Kidney (tissue), 14 donors: ENCODE results near the gene SMG7. TPM values are rescaled to one million over a fixed set of nuclear protein-coding genes. Genes with fewer than 3 reads are reported as not detected.

Experiments
- DNase-seq, 5 donors: peaks; one replicate each; pipeline ENCODE4 v3.0.0-alpha.2; 2013 to 2020
- FAIRE-seq: peaks from 2 replicates; lab custom pipeline; 2012; peaks lifted over from hg19 to GRCh38; lab: Jason Lieb, UNC
- H3K27ac ChIP-seq, 2 donors: one replicate each; pipeline ENCODE4 v1.7.0; 2013; ENCODE audit warnings: low read depth in 2 of 2, low read length in 2 of 2, inconsistent platforms in 1 of 2
- H3K27me3 ChIP-seq: one replicate; pipeline ENCODE4 v1.7.1; 2013; ENCODE audit warnings: low read length, inconsistent platforms; ENCODE audit not compliant: control insufficient read depth, insufficient read depth
- H3K36me3 ChIP-seq, 3 donors: one replicate each; pipeline versions ENCODE4 v1.7.0 to v1.7.1; 2013; ENCODE audit warnings: low read length in 3 of 3, control low read depth in 1 of 3, inconsistent platforms in 1 of 3; ENCODE audit not compliant: insufficient read depth in 3 of 3, control insufficient read depth in 2 of 3
- H3K4me1 ChIP-seq, 3 donors: one replicate each; pipeline versions ENCODE4 v1.7.0 to v1.7.1; 2013; ENCODE audit warnings: low read length in 3 of 3, inconsistent platforms in 1 of 3, low read depth in 1 of 3; ENCODE audit not compliant: control insufficient read depth in 2 of 3, insufficient read depth in 2 of 3
- H3K4me3 ChIP-seq, 3 donors: one replicate each; pipeline versions ENCODE4 v1.7.0 to v1.8.1; 2013; ENCODE audit warnings: low read length in 3 of 3, control low read depth in 1 of 3, inconsistent platforms in 1 of 3
- H3K9ac ChIP-seq, 3 donors: one replicate each; pipeline versions ENCODE4 v1.7.0 to v1.7.1; 2013; ENCODE audit warnings: low read length in 3 of 3, control low read depth in 1 of 3, inconsistent platforms in 1 of 3
- H3K9me3 ChIP-seq, 3 donors: one replicate each; pipeline versions ENCODE4 v1.7.0 to v1.7.1; 2013; ENCODE audit warnings: low read length in 3 of 3, control low read depth in 1 of 3, inconsistent platforms in 1 of 3; ENCODE audit not compliant: control insufficient read depth in 2 of 3, insufficient read depth in 1 of 3
- intact Hi-C: fragments of 100-400 bp; cut with DNase I; formaldehyde crosslinking; loops from one replicate; pipeline ENCODE4 v1.11.1; 2022
- polyA plus RNA-seq: library from polyadenylated mRNA; stranded (reverse); fragments of 350-450 nt; fragmentation: Illumina TruSeq; extraction: RNeasy Lipid Tissue Mini Kit (QIAGEN cat#74804); gene quantifications from one replicate; pipeline ENCODE4 v1.2.3, GENCODE V29; 2014; ENCODE audit warnings: low read depth, low replicate concordance; ENCODE audit not compliant: insufficient read depth
- total RNA-seq: library from RNA; stranded (reverse); fragmentation: NEBNext Ultra II Directional; extraction: Animal tissue kit (Norgen Biotek cat#: 25700); gene quantifications from one replicate; pipeline ENCODE4 v1.2.1, GENCODE V29; 2021
- TF ChIP-seq, protein P1 (sequence below): IDR thresholded peaks from 3 replicates; pipeline ENCODE4 v1.5.1; 2012; ENCODE audit warnings: mild to moderate bottlenecking, moderate library complexity, borderline replicate concordance; ENCODE audit not compliant: insufficient read depth; ENCODE audit errors: extremely low read depth
- donor health status: control.
- donor health status: control.
- donor health status: control.
- donor health status: control.
- donor health status: control.
- donor health status: DM: yes; HTN: yes; CAD: no.
- donor health status: Normal renal cell carcinoma (clear cell type).

Gene SMG7
- total and polyA plus RNA-seq, 2 donors from 2014 or later, result 15.4 to 56.3 TPM

DNA sequence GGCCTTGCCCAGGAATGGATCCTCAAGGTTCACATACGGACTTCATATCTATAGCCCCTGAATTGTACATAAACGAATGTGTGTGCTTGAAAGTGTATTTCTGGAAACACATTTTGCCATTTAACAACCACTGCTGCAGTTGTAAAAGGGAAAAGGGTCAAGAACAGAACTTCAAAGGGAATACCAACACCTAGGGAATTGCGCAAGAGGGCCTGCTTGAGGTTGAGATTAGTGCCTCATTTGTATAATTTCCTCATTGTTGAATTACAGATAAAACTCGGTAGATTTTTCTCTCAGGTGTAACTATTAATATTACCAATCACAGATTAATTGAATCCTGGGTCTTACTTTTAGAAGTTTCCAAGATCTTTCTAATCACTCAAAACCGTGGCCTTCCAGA lies 111.8 kb downstream of the SMG7 start:
- H3K27ac ChIP-seq, result no peak overlapping the region
- no peak for FAIRE-seq
- DNase-seq, result no peak

DNA sequence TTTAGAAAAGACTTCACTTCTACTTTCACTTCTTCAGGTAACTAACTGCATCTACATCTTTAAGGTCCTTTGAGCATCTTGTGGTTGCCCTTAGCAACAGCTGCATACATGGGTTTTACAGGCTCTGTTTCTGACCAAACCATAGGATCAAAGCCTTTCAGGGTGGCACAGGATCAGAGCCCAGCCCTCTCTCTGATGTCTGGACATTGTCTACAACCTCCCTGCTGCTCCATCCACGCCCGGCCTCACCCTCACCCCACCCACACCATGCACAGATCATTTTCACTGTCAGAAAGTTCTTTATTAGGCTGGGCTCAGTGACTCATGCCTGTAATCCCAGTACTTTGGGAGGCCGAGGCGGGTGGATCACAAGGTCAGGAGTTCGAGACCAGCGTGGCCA lies 112.7 kb downstream of the SMG7 start:
- Histone ChIP-seq H3K27me3 (no peaks in the 10 kb centered on the region), H3K36me3 (no peaks in the 10 kb centered on the region), H3K4me1 (no peaks in the 10 kb centered on the region), H3K27ac (no peak overlapping the region), H3K4me3 (no peak overlapping the region), H3K9me3 (no peaks in the 10 kb centered on the region), H3K9ac (no peak overlapping the region)
- FAIRE-seq (no peak), DNase-seq (no peak)
- intact Hi-C loops, result no loop called here
- TF ChIP-seq, protein P1, sequence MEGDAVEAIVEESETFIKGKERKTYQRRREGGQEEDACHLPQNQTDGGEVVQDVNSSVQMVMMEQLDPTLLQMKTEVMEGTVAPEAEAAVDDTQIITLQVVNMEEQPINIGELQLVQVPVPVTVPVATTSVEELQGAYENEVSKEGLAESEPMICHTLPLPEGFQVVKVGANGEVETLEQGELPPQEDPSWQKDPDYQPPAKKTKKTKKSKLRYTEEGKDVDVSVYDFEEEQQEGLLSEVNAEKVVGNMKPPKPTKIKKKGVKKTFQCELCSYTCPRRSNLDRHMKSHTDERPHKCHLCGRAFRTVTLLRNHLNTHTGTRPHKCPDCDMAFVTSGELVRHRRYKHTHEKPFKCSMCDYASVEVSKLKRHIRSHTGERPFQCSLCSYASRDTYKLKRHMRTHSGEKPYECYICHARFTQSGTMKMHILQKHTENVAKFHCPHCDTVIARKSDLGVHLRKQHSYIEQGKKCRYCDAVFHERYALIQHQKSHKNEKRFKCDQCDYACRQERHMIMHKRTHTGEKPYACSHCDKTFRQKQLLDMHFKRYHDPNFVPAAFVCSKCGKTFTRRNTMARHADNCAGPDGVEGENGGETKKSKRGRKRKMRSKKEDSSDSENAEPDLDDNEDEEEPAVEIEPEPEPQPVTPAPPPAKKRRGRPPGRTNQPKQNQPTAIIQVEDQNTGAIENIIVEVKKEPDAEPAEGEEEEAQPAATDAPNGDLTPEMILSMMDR, result no peak

More for the DNA sequence above, 111.8 kb downstream of the SMG7 start:
- Histone ChIP-seq H3K4me1 (no peaks in the 10 kb centered on the region), H3K9me3 (no peaks in the 10 kb centered on the region), H3K27me3 (no peaks in the 10 kb centered on the region), H3K36me3 (no peaks in the 10 kb centered on the region), H3K4me3 (no peak overlapping the region), H3K9ac (no peak overlapping the region)
- TF ChIP-seq, protein P1, result no peak
- intact Hi-C loops, result no loop called here

DNA sequence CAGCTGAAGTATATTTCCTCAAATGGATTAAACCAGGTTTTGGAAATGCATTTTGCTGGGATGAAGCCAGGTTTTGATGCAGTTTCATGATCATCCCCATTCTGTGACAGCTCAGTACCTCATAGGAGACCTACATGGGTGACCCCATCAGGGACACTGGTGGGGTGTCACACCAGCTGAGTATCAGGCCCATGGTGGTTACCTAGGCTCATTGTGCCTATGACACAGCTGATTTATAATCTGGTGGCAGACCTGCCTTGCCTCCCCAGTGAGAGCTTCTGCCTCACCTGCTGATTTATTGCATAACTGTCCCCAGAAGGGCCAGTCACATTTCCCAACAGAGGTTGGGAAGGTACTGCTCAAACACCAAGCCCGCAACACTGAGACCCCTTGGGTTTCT lies 114.2 kb downstream of the SMG7 start:
- no peak overlapping the region for H3K27ac ChIP-seq
- FAIRE-seq (no peak), DNase-seq (no peak)
- H3K9me3 ChIP-seq, result no peaks in the 10 kb centered on the region
- H3K27me3 ChIP-seq, result no peaks in the 10 kb centered on the region
- no peaks in the 10 kb centered on the region for H3K4me1 ChIP-seq
- no peak overlapping the region for H3K9ac ChIP-seq
- intact Hi-C loops, result no loop called here
- H3K4me3 ChIP-seq, result no peak overlapping the region
- TF ChIP-seq, protein P1, result no peak
- no peaks in the 10 kb centered on the region for H3K36me3 ChIP-seq

DNA sequence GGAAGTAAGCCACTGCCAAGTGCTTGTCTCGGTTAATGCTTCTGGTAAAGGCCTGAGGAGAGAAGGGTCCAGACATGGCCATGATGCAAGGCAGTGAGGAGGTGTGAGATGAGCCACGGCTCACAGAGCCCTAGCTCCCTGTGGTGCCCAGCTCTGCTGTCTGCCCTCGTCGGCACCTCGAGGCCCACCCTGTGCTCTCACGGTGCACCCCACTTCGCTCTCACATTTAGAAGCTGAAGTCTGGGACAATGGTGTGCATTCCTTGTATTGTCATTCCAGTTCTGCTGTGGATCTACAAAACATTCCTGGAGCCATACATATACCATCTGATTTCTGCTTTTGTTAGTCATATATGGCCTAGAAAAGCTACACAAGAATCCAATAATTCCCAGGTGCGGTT lies 114.6 kb downstream of the SMG7 start:
- Histone ChIP-seq H3K4me3 (no peak overlapping the region), H3K27ac (no peak overlapping the region), H3K9ac (no peak overlapping the region), H3K36me3 (no peaks in the 10 kb centered on the region), H3K27me3 (no peaks in the 10 kb centered on the region), H3K4me1 (no peaks in the 10 kb centered on the region), H3K9me3 (no peaks in the 10 kb centered on the region)
- intact Hi-C loops, result no loop called here
- FAIRE-seq, result no peak
- TF ChIP-seq, protein P1, result no peak
- no peak for DNase-seq
